B cell (primary cell): ENCODE results near the gene BABAM2. TPM values are rescaled to one million over a fixed set of nuclear protein-coding genes. Genes with fewer than 3 reads are reported as not detected.

Source experiments
- ATAC-seq: fragments of 200-7000 bp; cut with Tn5 transposase; one replicate; pipeline ENCODE4 v1.10.0; 2021; ENCODE audit warnings: low read depth, mild to moderate bottlenecking, moderate number of reproducible peaks, moderate library complexity
- CTCF ChIA-PET: fragments of 350-600 bp; sonication (Branson Sonifier 250); formaldehyde crosslinking; loops from one replicate; lab custom pipeline; 2021; ENCODE audit warnings: antibody characterized with exemption, inconsistent platforms; lab: Charles Lee
- POLR2A ChIA-PET: fragments of 350-600 bp; sonication (Branson Sonifier 250); formaldehyde crosslinking; loops from one replicate; lab custom pipeline; 2021; ENCODE audit warnings: antibody characterized with exemption; lab: Charles Lee
- DNase-seq: peaks from one replicate; pipeline ENCODE4 v3.0.0; 2013
- H2AFZ ChIP-seq: 2 replicates; pipeline ENCODE4 v1.6.1; 2012; ENCODE audit warnings: mild to moderate bottlenecking, low read depth, low read length; ENCODE audit not compliant: insufficient read depth, poor library complexity, severe bottlenecking
- H3K27ac ChIP-seq, 2 donors: 1 replicate in 1 of 2; 2 replicates in 1 of 2; pipeline ENCODE4 v1.5.1; 2012 to 2013; ENCODE audit warnings: low read length in 2 of 2, mild to moderate bottlenecking in 2 of 2, moderate library complexity in 1 of 2
- H3K27me3 ChIP-seq, 4 experiments: fragments of 200-600 bp in 1 of 4; sonication (generic) in 1 of 4; replicated peaks in 1 of 4; 1 replicate in 2 of 4; 2 replicates in 2 of 4; pipeline versions ENCODE4 v1.6.1 to v1.7.0; 2013 to 2016; ENCODE audit warnings: low read length in 3 of 4, mild to moderate bottlenecking in 2 of 4, mixed read lengths in 1 of 4, moderate library complexity in 1 of 4; ENCODE audit not compliant: insufficient read depth in 4 of 4, control insufficient read depth in 3 of 4; ENCODE audit errors: control extremely low read depth in 1 of 4
- H3K36me3 ChIP-seq, 2 experiments: replicated peaks in 1 of 2; 1 replicate in 1 of 2; 2 replicates in 1 of 2; pipeline versions ENCODE4 v1.6.1 to v1.7.1; 2013; ENCODE audit warnings: low read length in 1 of 2; ENCODE audit not compliant: insufficient read depth in 2 of 2, control insufficient read depth in 1 of 2; ENCODE audit errors: control extremely low read depth in 1 of 2, extremely low read depth in 1 of 2
- H3K4me1 ChIP-seq, 2 donors: fragments of 200-600 bp in 1 of 2; sonication (generic) in 1 of 2; 1 replicate in 1 of 2; 2 replicates in 1 of 2; pipeline versions ENCODE4 v1.5.1 to v1.6.1; 2013 to 2017; ENCODE audit warnings: low read length in 2 of 2; ENCODE audit not compliant: control insufficient read depth in 2 of 2, insufficient read depth in 2 of 2
- H3K4me2 ChIP-seq: replicated peaks from 2 replicates; pipeline ENCODE3; 2012; ENCODE audit warnings: mild to moderate bottlenecking, low read depth, low read length; ENCODE audit not compliant: poor library complexity, severe bottlenecking
- H3K4me3 ChIP-seq, 5 experiments: fragments of 200-600 bp in 1 of 5; sonication (generic) in 1 of 5; 1 replicate in 3 of 5; 2 replicates in 2 of 5; pipeline versions ENCODE4 v1.5.1 to v1.7.0; 2011 to 2016; ENCODE audit warnings: low read length in 4 of 5, mild to moderate bottlenecking in 4 of 5, low read depth in 2 of 5, control low read depth in 1 of 5, moderate library complexity in 1 of 5; ENCODE audit not compliant: insufficient read depth in 1 of 5; ENCODE audit errors: control extremely low read depth in 1 of 5, extremely low read depth in 1 of 5
- H3K79me2 ChIP-seq: fragments of 200-600 bp; sonication (generic); one replicate; pipeline ENCODE4 v1.6.0; 2016; ENCODE audit warnings: low read length; ENCODE audit not compliant: control insufficient read depth, insufficient read depth
- H3K9ac ChIP-seq: fragments of 200-600 bp; sonication (generic); 2 replicates; pipeline ENCODE4 v1.6.1; 2017; ENCODE audit warnings: mild to moderate bottlenecking, low read length, moderate library complexity
- H3K9me3 ChIP-seq, 3 donors: one replicate each; pipeline versions ENCODE4 v1.6.1 to v1.7.1; 2013; ENCODE audit warnings: low read length in 2 of 3; ENCODE audit not compliant: control insufficient read depth in 2 of 3, insufficient read depth in 1 of 3; ENCODE audit errors: control extremely low read depth in 1 of 3
- H4K20me1 ChIP-seq: 2 replicates; pipeline ENCODE4 v1.6.0; 2012; ENCODE audit warnings: mild to moderate bottlenecking, low read length; ENCODE audit not compliant: insufficient read depth, control insufficient read depth, poor library complexity, severe bottlenecking
- H3K27ac Mint-ChIP-seq: one replicate; pipeline ENCODE4 v1.8.0; 2021; ENCODE audit warnings: mixed read lengths
- H3K27me3 Mint-ChIP-seq: one replicate; pipeline ENCODE4 v1.8.0; 2021; ENCODE audit warnings: mixed read lengths
- H3K4me1 Mint-ChIP-seq: one replicate; pipeline ENCODE4 v1.8.0; 2021; ENCODE audit warnings: mixed read lengths
- H3K4me3 Mint-ChIP-seq: one replicate; pipeline ENCODE4 v1.8.0; 2021; ENCODE audit warnings: mixed read lengths
- H3K9me3 Mint-ChIP-seq: one replicate; pipeline ENCODE4 v1.8.0; 2022; ENCODE audit warnings: mixed read lengths; ENCODE audit not compliant: insufficient read depth
- EZH2 ChIP-seq: IDR thresholded peaks from 2 replicates; pipeline ENCODE4 v1.6.1; 2012; ENCODE audit warnings: borderline replicate concordance, low read depth, mild to moderate bottlenecking, moderate library complexity, low read length; ENCODE audit not compliant: insufficient read depth, poor library complexity, severe bottlenecking
- WGBS: methylation state at CpG from one replicate; pipeline ENCODE4 v1.1.5; 2013; ENCODE audit warnings: missing lambda C conversion rate; ENCODE audit not compliant: insufficient coverage; 5-methylcytosine and 5-hydroxymethylcytosine counted together
- intact Hi-C: fragments of 100-400 bp; cut with micrococcal nuclease; formaldehyde crosslinking; loops from one replicate; pipeline ENCODE4 v1.10.0; 2022
- polyA plus RNA-seq: library from polyadenylated mRNA; depleted of rRNA; stranded (reverse); fragments of >200 nt; gene quantifications from 2 replicates; pipeline ENCODE4 v1.2.3, GENCODE V29; 2012
- total RNA-seq, 2 donors: library from RNA; stranded (reverse); fragments of 120-200 nt in 1 of 2; gene quantifications; 1 replicate in 1 of 2; 2 replicates in 1 of 2; pipeline versions ENCODE4 v1.2.3 to v1.2.4, GENCODE V29; 2013 to 2022
- TF ChIP-seq, protein P1 (sequence below): fragments of 200-600 bp; IDR thresholded peaks from one replicate; pipeline ENCODE4 v1.8.0; 2022; ENCODE audit warnings: antibody characterized with exemption, mild to moderate bottlenecking

Gene BABAM2
- total and polyA plus RNA-seq, 2 donors (not counting 1 experiment from before 2014, with no cell fraction given): 22.3 to 69.6 TPM

- Histone ChIP-seq H3K27me3 (no peaks in the 10 kb centered on the region), H3K36me3 (peaks cover 0 to 6% of the 10 kb centered on the region in 2 experiments), H2AFZ (no peak overlapping the region), H3K9me3 (peaks cover 0 to 12% (median 3%) of the 10 kb centered on the region in 3 donors), H4K20me1 (no peaks in the 10 kb centered on the region), H3K4me2 (no peak overlapping the region), H3K79me2 (no peaks in the 10 kb centered on the region), H3K4me3 (no peak overlapping the region), H3K9ac (no peak overlapping the region), H3K27ac (no peak overlapping the region), H3K4me1 (no peaks in the 10 kb centered on the region)
- Mint-ChIP-seq H3K27ac (no peak overlapping the region), H3K9me3 (peaks cover 5% of the 10 kb centered on the region), H3K4me3 (no peak overlapping the region), H3K27me3 (no peaks in the 10 kb centered on the region), H3K4me1 (no peaks in the 10 kb centered on the region)
- intact Hi-C loops: no loop called here
- TF ChIP-seq EZH2: no peak
- TF ChIP-seq, protein P1, sequence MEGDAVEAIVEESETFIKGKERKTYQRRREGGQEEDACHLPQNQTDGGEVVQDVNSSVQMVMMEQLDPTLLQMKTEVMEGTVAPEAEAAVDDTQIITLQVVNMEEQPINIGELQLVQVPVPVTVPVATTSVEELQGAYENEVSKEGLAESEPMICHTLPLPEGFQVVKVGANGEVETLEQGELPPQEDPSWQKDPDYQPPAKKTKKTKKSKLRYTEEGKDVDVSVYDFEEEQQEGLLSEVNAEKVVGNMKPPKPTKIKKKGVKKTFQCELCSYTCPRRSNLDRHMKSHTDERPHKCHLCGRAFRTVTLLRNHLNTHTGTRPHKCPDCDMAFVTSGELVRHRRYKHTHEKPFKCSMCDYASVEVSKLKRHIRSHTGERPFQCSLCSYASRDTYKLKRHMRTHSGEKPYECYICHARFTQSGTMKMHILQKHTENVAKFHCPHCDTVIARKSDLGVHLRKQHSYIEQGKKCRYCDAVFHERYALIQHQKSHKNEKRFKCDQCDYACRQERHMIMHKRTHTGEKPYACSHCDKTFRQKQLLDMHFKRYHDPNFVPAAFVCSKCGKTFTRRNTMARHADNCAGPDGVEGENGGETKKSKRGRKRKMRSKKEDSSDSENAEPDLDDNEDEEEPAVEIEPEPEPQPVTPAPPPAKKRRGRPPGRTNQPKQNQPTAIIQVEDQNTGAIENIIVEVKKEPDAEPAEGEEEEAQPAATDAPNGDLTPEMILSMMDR: no peak
- ATAC-seq (no peak), DNase-seq (no peak)
- ChIA-PET CTCF (interaction anchor here (1.0 kb wide), 1 partner anchor 10 kb away, joined by 3 read pairs; no protein-coding TSS in a partner anchor), POLR2A (no interaction called here)
- WGBS: no CpG with 5 or more reads among the region's 4 CpGs
These were observed 264.6 kb downstream of the BABAM2 start for GRCh38 chr2:28155086-28155485.

DNA sequence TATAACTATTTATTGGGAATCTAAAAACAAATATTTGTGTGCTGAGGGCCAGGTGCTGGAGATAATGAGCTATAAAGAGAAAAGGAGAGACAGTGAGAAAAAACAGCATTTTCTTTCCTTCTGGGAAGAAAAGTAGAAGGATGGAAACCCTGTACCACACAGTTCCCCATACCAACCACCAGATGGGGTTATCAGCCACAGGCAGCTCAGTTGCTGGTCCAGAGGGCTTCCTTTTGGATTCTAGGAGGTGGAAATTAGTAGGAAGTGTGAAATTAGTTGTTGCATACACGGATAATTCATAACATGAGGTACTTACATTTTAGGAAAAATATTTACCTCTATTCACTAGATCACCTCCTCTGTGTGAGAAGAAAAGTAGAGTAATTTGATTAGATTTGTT is 265.1 kb downstream of the BABAM2 start:
- Histone ChIP-seq H4K20me1 (no peaks in the 10 kb centered on the region), H3K4me2 (no peak overlapping the region), H3K36me3 (peaks cover 0 to 6% of the 10 kb centered on the region in 2 experiments), H3K4me1 (no peaks in the 10 kb centered on the region), H3K27me3 (no peaks in the 10 kb centered on the region), H2AFZ (no peak overlapping the region), H3K9me3 (peaks cover 0 to 12% (median 3%) of the 10 kb centered on the region in 3 donors), H3K9ac (no peak overlapping the region), H3K27ac (no peak overlapping the region), H3K79me2 (no peaks in the 10 kb centered on the region), H3K4me3 (no peak overlapping the region)
- H3K4me3 Mint-ChIP-seq: no peak overlapping the region
- intact Hi-C loops: no loop called here
- peaks cover 5% of the 10 kb centered on the region for H3K9me3 Mint-ChIP-seq
- H3K4me1 Mint-ChIP-seq: no peaks in the 10 kb centered on the region
- no peak overlapping the region for H3K27ac Mint-ChIP-seq
- ChIA-PET CTCF (no interaction called here), POLR2A (no interaction called here)
- TF ChIP-seq, protein P1: no peak
- no peak for TF ChIP-seq EZH2
- ATAC-seq: no peak
- DNase-seq: no peak
- no peaks in the 10 kb centered on the region for H3K27me3 Mint-ChIP-seq
- WGBS: no CpG with 5 or more reads among the region's 1 CpG
